Panc1 (cell line): Measurements from ENCODE around the gene SLFN11. TPM values are rescaled to one million over a fixed set of nuclear protein-coding genes. Genes with fewer than 3 reads are reported as not detected.
A peak's percentile ranks its signal among the peaks of the same experiment; 100 is the strongest.

Experiments used
- ATAC-seq: fragments of 200-7000 bp; cut with Tn5 transposase; 2 replicates; pipeline ENCODE4 v1.9.1; 2020; ENCODE audit warnings: mild to moderate bottlenecking, moderate library complexity
- BruUV-seq: library from RNA; stranded (reverse); fragments of 400-500 nt; replicated peaks from 2 replicates; lab custom pipeline; 2021; lab: Mats Ljungman, UMichigan
- CTCF ChIA-PET: fragments of 300-600 bp; sonication (Branson Sonifier 250); formaldehyde crosslinking; loops from one replicate; lab custom pipeline; 2022; ENCODE audit warnings: antibody characterized with exemption; lab: Charles Lee
- POLR2A ChIA-PET: fragments of 300-600 bp; sonication (Branson Sonifier 250); formaldehyde crosslinking; loops from one replicate; lab custom pipeline; 2022; ENCODE audit warnings: antibody characterized with exemption; lab: Charles Lee
- DNase-seq: peaks from one replicate; pipeline ENCODE4 v3.0.0-alpha.2; 2010; ENCODE audit warnings: low read depth, low spot score
- H3K27ac ChIP-seq: 2 replicates; pipeline ENCODE4 v1.5.1; 2011; ENCODE audit warnings: mild to moderate bottlenecking, low read length, inconsistent platforms
- H3K27me3 ChIP-seq: fragments of 200-500 bp; sonication (Bioruptor generic); 2 replicates; pipeline ENCODE4 v1.6.0; 2014; ENCODE audit warnings: low read length, inconsistent platforms; ENCODE audit not compliant: control insufficient read depth, insufficient read depth
- H3K36me3 ChIP-seq: fragments of 200-500 bp; sonication (Bioruptor generic); 2 replicates; pipeline ENCODE4 v1.5.1; 2014; ENCODE audit warnings: inconsistent platforms, mild to moderate bottlenecking, low read length, moderate library complexity; ENCODE audit not compliant: control insufficient read depth, insufficient read depth
- H3K4me1 ChIP-seq: 2 replicates; pipeline ENCODE4 v1.5.1; 2011; ENCODE audit warnings: inconsistent platforms, mild to moderate bottlenecking, low read length, moderate library complexity; ENCODE audit not compliant: control insufficient read depth, insufficient read depth
- H3K4me3 ChIP-seq, 2 experiments: 2 replicates each; pipeline ENCODE4 v1.5.1; 2011 to 2012; ENCODE audit warnings: low read depth in 2 of 2, low read length in 2 of 2, mild to moderate bottlenecking in 2 of 2, inconsistent platforms in 1 of 2, moderate library complexity in 1 of 2
- H3K9me3 ChIP-seq: fragments of 200-500 bp; sonication (Bioruptor generic); 2 replicates; pipeline ENCODE4 v1.5.1; 2014; ENCODE audit warnings: low read depth, mild to moderate bottlenecking, inconsistent platforms, low read length, moderate library complexity; ENCODE audit not compliant: control insufficient read depth, insufficient read depth
- POLR2AphosphoS5 ChIP-seq: IDR thresholded peaks from 2 replicates; pipeline ENCODE4 v1.6.1; 2012; ENCODE audit warnings: mild to moderate bottlenecking, low read depth, low read length, moderate library complexity
- SIN3A ChIP-seq: IDR thresholded peaks from 2 replicates; pipeline ENCODE4 v1.6.1; 2012; ENCODE audit warnings: low read depth, mild to moderate bottlenecking, low read length, moderate library complexity, borderline replicate concordance; ENCODE audit not compliant: insufficient read depth
- TCF7L2 ChIP-seq: IDR thresholded peaks from 2 replicates; pipeline ENCODE4 v1.6.1; 2011; ENCODE audit warnings: mild to moderate bottlenecking, low read depth, low read length, inconsistent platforms
- in situ Hi-C: cut with HindIII; loops from 2 replicates; pipeline ENCODE4 v1.10.0; 2016; ENCODE audit warnings: low sequenced_read_pairs, low pct_unique_long_range_greater_than_20kb
- intact Hi-C: fragments of 100-400 bp; cut with micrococcal nuclease; formaldehyde crosslinking; loops from one replicate; pipeline ENCODE4 v1.10.0; 2022; ENCODE audit not compliant: unreplicated experiment
- total RNA-seq: library from RNA; stranded (reverse); gene quantifications from one replicate; pipeline ENCODE4 v1.2.1, GENCODE V29; 2021; ENCODE audit not compliant: unreplicated experiment
- TF ChIP-seq, protein P1 (sequence below), 2 experiments: IDR thresholded peaks; 2 replicates each; pipeline ENCODE4 v1.6.1; 2011 to 2012; ENCODE audit warnings: low read depth in 2 of 2, control low read depth in 1 of 2, low read length in 1 of 2, mild to moderate bottlenecking in 1 of 2, moderate library complexity in 1 of 2; ENCODE audit not compliant: insufficient read depth in 1 of 2
- TF ChIP-seq, protein P2 (sequence below): fragments of 450-650 bp; IDR thresholded peaks from 2 replicates; pipeline ENCODE4 v1.5.1; 2017; ENCODE audit warnings: mild to moderate bottlenecking

SLFN11 gene
- total RNA-seq, 1 experiment from 2014 or later = 45.0 TPM

DNA sequence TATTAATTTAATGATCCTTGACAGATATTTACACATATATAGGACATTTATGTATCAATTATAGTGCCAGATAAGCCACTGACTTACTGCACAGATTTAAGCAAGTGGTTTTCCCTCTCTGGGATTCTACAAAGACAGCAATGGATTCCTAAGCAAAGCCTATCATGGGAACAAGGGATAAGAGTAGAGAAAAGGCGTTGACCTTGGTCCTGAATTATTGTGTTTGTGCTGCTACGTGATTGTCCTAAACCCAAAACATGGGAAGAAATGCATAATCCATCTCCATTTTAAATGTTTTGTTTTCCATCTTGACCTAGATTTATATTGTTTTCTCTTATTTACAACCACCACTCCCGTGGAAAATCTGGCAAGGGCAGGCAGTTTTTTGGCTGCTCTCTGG lies 14.0 kb downstream of the SLFN11 start:
- Histone ChIP-seq H3K4me3 (no peak overlapping the region), H3K4me1 (no peaks in the 10 kb centered on the region), H3K9me3 (no peaks in the 10 kb centered on the region), H3K27ac (no peak overlapping the region), H3K27me3 (no peaks in the 10 kb centered on the region), H3K36me3 (peaks cover 7% of the 10 kb centered on the region)
- ATAC-seq (no peak), DNase-seq (no peak)
- TF ChIP-seq SIN3A = no peak
- TF ChIP-seq, protein P1, sequence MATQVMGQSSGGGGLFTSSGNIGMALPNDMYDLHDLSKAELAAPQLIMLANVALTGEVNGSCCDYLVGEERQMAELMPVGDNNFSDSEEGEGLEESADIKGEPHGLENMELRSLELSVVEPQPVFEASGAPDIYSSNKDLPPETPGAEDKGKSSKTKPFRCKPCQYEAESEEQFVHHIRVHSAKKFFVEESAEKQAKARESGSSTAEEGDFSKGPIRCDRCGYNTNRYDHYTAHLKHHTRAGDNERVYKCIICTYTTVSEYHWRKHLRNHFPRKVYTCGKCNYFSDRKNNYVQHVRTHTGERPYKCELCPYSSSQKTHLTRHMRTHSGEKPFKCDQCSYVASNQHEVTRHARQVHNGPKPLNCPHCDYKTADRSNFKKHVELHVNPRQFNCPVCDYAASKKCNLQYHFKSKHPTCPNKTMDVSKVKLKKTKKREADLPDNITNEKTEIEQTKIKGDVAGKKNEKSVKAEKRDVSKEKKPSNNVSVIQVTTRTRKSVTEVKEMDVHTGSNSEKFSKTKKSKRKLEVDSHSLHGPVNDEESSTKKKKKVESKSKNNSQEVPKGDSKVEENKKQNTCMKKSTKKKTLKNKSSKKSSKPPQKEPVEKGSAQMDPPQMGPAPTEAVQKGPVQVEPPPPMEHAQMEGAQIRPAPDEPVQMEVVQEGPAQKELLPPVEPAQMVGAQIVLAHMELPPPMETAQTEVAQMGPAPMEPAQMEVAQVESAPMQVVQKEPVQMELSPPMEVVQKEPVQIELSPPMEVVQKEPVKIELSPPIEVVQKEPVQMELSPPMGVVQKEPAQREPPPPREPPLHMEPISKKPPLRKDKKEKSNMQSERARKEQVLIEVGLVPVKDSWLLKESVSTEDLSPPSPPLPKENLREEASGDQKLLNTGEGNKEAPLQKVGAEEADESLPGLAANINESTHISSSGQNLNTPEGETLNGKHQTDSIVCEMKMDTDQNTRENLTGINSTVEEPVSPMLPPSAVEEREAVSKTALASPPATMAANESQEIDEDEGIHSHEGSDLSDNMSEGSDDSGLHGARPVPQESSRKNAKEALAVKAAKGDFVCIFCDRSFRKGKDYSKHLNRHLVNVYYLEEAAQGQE (IDR thresholded peaks at IDR 0.05; ENCODE audit: insufficient read depth in 1 of 2, low read depth in 2 of 2, low read length in 1 of 2) = peak; percentile 58 to 79; a peak in 3 of 4 replicates
- TF ChIP-seq POLR2AphosphoS5 = no peak
- no peak for TF ChIP-seq TCF7L2
- POLR2A ChIA-PET = no interaction called here
- CTCF ChIA-PET = no interaction called here
- in situ Hi-C loops (no loop called here), intact Hi-C loops (no loop called here)
- no TSS peak for BruUV-seq

DNA sequence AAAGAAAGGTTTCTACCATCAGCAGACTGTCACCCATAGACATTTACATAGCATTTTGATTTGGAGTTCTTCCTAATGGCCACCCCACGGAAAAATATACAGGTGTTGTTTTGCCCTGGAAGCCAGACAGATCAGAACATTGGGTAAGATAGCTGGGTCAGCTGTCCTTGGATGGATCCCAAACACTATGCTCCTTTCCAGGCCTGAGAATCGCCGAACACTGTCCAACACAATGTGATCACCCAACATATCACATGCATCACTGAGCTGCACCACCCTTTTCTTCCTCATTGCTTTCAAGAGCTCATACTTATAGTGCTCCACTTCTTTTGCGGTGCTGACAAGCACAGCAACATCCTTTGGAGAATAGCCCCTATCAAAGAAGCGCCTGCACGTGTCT lies 21.1 kb downstream of the SLFN11 start:
- TF ChIP-seq, protein P1 (IDR thresholded peaks at IDR 0.05; ENCODE audit: insufficient read depth in 1 of 2, low read depth in 2 of 2, low read length in 1 of 2) = no peak
- no peak for TF ChIP-seq POLR2AphosphoS5
- TF ChIP-seq SIN3A = no peak
- TF ChIP-seq, protein P2, sequence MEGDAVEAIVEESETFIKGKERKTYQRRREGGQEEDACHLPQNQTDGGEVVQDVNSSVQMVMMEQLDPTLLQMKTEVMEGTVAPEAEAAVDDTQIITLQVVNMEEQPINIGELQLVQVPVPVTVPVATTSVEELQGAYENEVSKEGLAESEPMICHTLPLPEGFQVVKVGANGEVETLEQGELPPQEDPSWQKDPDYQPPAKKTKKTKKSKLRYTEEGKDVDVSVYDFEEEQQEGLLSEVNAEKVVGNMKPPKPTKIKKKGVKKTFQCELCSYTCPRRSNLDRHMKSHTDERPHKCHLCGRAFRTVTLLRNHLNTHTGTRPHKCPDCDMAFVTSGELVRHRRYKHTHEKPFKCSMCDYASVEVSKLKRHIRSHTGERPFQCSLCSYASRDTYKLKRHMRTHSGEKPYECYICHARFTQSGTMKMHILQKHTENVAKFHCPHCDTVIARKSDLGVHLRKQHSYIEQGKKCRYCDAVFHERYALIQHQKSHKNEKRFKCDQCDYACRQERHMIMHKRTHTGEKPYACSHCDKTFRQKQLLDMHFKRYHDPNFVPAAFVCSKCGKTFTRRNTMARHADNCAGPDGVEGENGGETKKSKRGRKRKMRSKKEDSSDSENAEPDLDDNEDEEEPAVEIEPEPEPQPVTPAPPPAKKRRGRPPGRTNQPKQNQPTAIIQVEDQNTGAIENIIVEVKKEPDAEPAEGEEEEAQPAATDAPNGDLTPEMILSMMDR = no peak
- no peak for TF ChIP-seq TCF7L2
- no TSS peak for BruUV-seq
- H3K36me3 ChIP-seq = peaks cover 5% of the 10 kb centered on the region
- DNase-seq = no peak
- intact Hi-C loops = no loop called here
- H3K9me3 ChIP-seq = no peaks in the 10 kb centered on the region
- CTCF ChIA-PET = interaction anchor here (0.5 to 0.6 kb wide), 2 partner anchors 11 to 187 kb away, joined by 3 to 6 read pairs; no protein-coding TSS in a partner anchor
- H3K27ac ChIP-seq = no peak overlapping the region
- ATAC-seq = no peak
- no peak overlapping the region for H3K4me3 ChIP-seq
- POLR2A ChIA-PET = no interaction called here
- H3K4me1 ChIP-seq = no peaks in the 10 kb centered on the region
- in situ Hi-C loops = no loop called here
- no peaks in the 10 kb centered on the region for H3K27me3 ChIP-seq
